OCI-LY7 (cell line): ENCODE results near the gene NMNAT1.

ENCODE experiments used
- CTCF ChIP-seq: fragments of 200-600 bp; sonication (generic); conservative IDR thresholded peaks from 2 replicates; pipeline ENCODE4 v1.5.1; 2014; ENCODE audit warnings: mild to moderate bottlenecking, antibody characterized with exemption, low read length, moderate library complexity, mixed read lengths
- EZH2phosphoT487 ChIP-seq: fragments of 200-600 bp; sonication (generic); IDR thresholded peaks from 2 replicates; pipeline ENCODE4 v1.6.1; 2018; ENCODE audit warnings: low read depth, borderline replicate concordance, mild to moderate bottlenecking, mixed run types, antibody characterized with exemption, low read length, moderate library complexity, mixed read lengths

- no peak for TF ChIP-seq EZH2phosphoT487
- TF ChIP-seq CTCF = no peak
Measured at GRCh38 chr1:9909234-9910046, 33.8 kb upstream of the NMNAT1 start.
